ENCODE results near the gene LUZP2.

DNA sequence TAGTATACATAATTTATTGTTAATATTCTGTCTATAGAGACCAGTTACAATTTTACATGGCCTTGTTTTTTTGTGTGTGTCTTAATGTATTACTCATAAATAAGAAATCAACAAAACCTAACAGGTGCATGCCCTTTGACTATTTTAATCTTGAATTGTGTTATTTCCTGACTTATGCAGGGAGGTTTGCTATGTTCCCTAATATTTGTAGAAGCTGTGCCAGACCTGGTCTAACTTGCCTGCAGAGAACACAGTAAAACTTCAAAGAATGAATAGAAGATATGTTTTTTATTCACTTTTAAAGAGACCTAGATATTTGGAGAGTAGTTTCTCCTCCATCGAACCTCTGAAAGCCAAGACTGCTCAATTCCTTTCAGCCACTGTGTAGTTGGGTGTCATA lies 234.7 kb downstream of the LUZP2 start:
- TF ChIP-seq ZNF274 (IDR thresholded peaks at IDR 0.05; ENCODE audit: low read depth, low read length) (no peak), YY1 (IDR thresholded peaks at IDR 0.05; ENCODE audit: insufficient read depth, insufficient read length) (no peak)
